Keratinocyte (primary cell): ENCODE results near the gene HOXA7. TPM values are rescaled to one million over a fixed set of nuclear protein-coding genes. Genes with fewer than 3 reads are reported as not detected.

Experiments used
- DNase-seq: peaks from one replicate; pipeline ENCODE4 v3.0.0-alpha.2; 2011; ENCODE audit warnings: low read depth, missing footprints, low spot score
- FAIRE-seq: peaks from 2 replicates; lab custom pipeline; 2011; peaks lifted over from hg19 to GRCh38; lab: Jason Lieb, UNC
- H2AFZ ChIP-seq: 2 replicates; pipeline ENCODE4 v1.6.0; 2012; ENCODE audit warnings: low read length, control low read depth, inconsistent platforms; ENCODE audit not compliant: control insufficient read depth
- H3K27ac ChIP-seq: 2 replicates; pipeline ENCODE4 v1.5.1; 2011; ENCODE audit warnings: low read length; ENCODE audit not compliant: control insufficient read depth, insufficient read depth
- H3K27me3 ChIP-seq: 3 replicates; pipeline ENCODE4 v1.6.0; 2011; ENCODE audit warnings: low read length; ENCODE audit not compliant: control insufficient read depth, insufficient read depth; ENCODE audit errors: extremely low read depth
- H3K36me3 ChIP-seq, 2 experiments: 2 replicates in 1 of 2; 3 replicates in 1 of 2; pipeline ENCODE4 v1.5.1; 2011; ENCODE audit warnings: low read length in 2 of 2, mild to moderate bottlenecking in 1 of 2; ENCODE audit not compliant: control insufficient read depth in 2 of 2, insufficient read depth in 2 of 2; ENCODE audit errors: extremely low read depth in 1 of 2
- H3K4me1 ChIP-seq: 3 replicates; pipeline ENCODE4 v1.5.1; 2011; ENCODE audit warnings: low read length; ENCODE audit not compliant: control insufficient read depth, insufficient read depth; ENCODE audit errors: extremely low read depth
- H3K4me2 ChIP-seq: 3 replicates; pipeline ENCODE4 v1.6.0; 2011; ENCODE audit warnings: low read depth, low read length; ENCODE audit not compliant: control insufficient read depth, insufficient read depth; ENCODE audit errors: extremely low read depth
- H3K4me3 ChIP-seq, 3 experiments: fragments of 200-600 bp in 1 of 3; sonication (generic) in 1 of 3; 2 replicates in 2 of 3; 3 replicates in 1 of 3; pipeline ENCODE4 v1.5.1; 2011 to 2016; ENCODE audit warnings: low read length in 3 of 3, mild to moderate bottlenecking in 3 of 3, control low read depth in 2 of 3, inconsistent platforms in 1 of 3, low read depth in 1 of 3, mixed read lengths in 1 of 3, mixed run types in 1 of 3, moderate library complexity in 1 of 3; ENCODE audit not compliant: control insufficient read depth in 2 of 3, insufficient read depth in 2 of 3; ENCODE audit errors: extremely low read depth in 1 of 3
- H3K79me2 ChIP-seq: 2 replicates; pipeline ENCODE4 v1.6.0; 2012; ENCODE audit warnings: low read length; ENCODE audit not compliant: control insufficient read depth, insufficient read depth
- H3K9ac ChIP-seq: 3 replicates; pipeline ENCODE4 v1.6.0; 2011; ENCODE audit warnings: low read length; ENCODE audit not compliant: control insufficient read depth, insufficient read depth; ENCODE audit errors: extremely low read depth
- H3K9me1 ChIP-seq: 3 replicates; pipeline ENCODE4 v1.6.0; 2011; ENCODE audit warnings: low read length; ENCODE audit not compliant: control insufficient read depth, insufficient read depth; ENCODE audit errors: extremely low read depth
- H3K9me3 ChIP-seq: 2 replicates; pipeline ENCODE4 v1.5.1; 2012; ENCODE audit warnings: low read depth, low read length; ENCODE audit not compliant: control insufficient read depth
- H4K20me1 ChIP-seq: 3 replicates; pipeline ENCODE4 v1.6.0; 2011; ENCODE audit warnings: low read length; ENCODE audit not compliant: control insufficient read depth, insufficient read depth; ENCODE audit errors: extremely low read depth
- CTCF ChIP-seq, 3 experiments: IDR thresholded peaks in 1 of 3; conservative IDR thresholded peaks in 1 of 3; optimal IDR thresholded peaks in 1 of 3; 2 replicates in 2 of 3; 3 replicates in 1 of 3; pipeline versions ENCODE3 to v1.5.1; 2011; ENCODE audit warnings: low read length in 3 of 3, mild to moderate bottlenecking in 3 of 3, moderate library complexity in 2 of 3, control low read depth in 1 of 3, inconsistent platforms in 1 of 3; ENCODE audit not compliant: insufficient read depth in 2 of 3; ENCODE audit errors: extremely low read depth in 1 of 3
- EZH2 ChIP-seq: IDR thresholded peaks from one replicate; pipeline ENCODE4 v1.6.1; 2012; ENCODE audit warnings: inconsistent platforms, mild to moderate bottlenecking, low read length, moderate library complexity
- dilution Hi-C: fragments of 300-500 bp; cut with MboI; formaldehyde crosslinking; loops from one replicate; pipeline ENCODE4 v1.7.0; 2020; ENCODE audit warnings: low sequenced_read_pairs; ENCODE audit not compliant: extremely low pct_ligation_motif_present
- polyA plus RNA-seq, 5 experiments: library from polyadenylated mRNA; depleted of rRNA in 3 of 5; stranded (reverse) in 3 of 5; stranded (forward) in 1 of 5; unstranded in 1 of 5; fragments of >200 nt; gene quantifications; 1 replicate in 1 of 5; 2 replicates in 3 of 5; 3 replicates in 1 of 5; pipeline versions ENCODE4 v1.2.1 to v1.2.3, GENCODE V29; 2011 to 2012; ENCODE audit warnings: missing spikeins in 2 of 5, low read depth in 1 of 5, low replicate concordance in 1 of 5

Gene HOXA7
- polyA plus RNA-seq, 1 donor (not counting 4 experiments of a cell fraction or from before 2014, with no cell fraction given): 8.1 TPM

GRCh38 chr7:27124096-27124901 is 32.2 kb downstream of the HOXA7 start:
- no peaks in the 10 kb centered on the region for H3K9me3 ChIP-seq
- no peak overlapping the region for H3K27ac ChIP-seq

GRCh38 chr7:27123477-27124053 is 32.9 kb downstream of the HOXA7 start:
- no peak overlapping the region for H2AFZ ChIP-seq
- H3K4me3 ChIP-seq: no peak overlapping the region
- TF ChIP-seq EZH2: no peak
- TF ChIP-seq CTCF (optimal IDR thresholded peaks at IDR 0.05 in 1 of 3, IDR thresholded peaks at IDR 0.05 in 1 of 3, conservative IDR thresholded peaks at IDR 0.05 in 1 of 3; ENCODE audit: extremely low read depth in 1 of 3, insufficient read depth in 2 of 3, low read length in 3 of 3): no peak
- DNase-seq: no peak
- H3K4me1 ChIP-seq: no peaks in the 10 kb centered on the region
- H3K27me3 ChIP-seq: no peaks in the 10 kb centered on the region
- H3K27ac ChIP-seq: no peak overlapping the region
- H3K9me3 ChIP-seq: no peaks in the 10 kb centered on the region
- H3K79me2 ChIP-seq: no peaks in the 10 kb centered on the region
- FAIRE-seq: no peak
- peak overlapping the region; percentile 38 for H3K4me2 ChIP-seq
- no peaks in the 10 kb centered on the region for H4K20me1 ChIP-seq
- H3K9me1 ChIP-seq: no peaks in the 10 kb centered on the region
- peak overlapping the region; percentile 42 for H3K9ac ChIP-seq
- dilution Hi-C loops: no loop called here
- peaks cover 0 to 4% of the 10 kb centered on the region in 2 experiments for H3K36me3 ChIP-seq

More at GRCh38 chr7:27124096-27124901, 32.2 kb downstream of the HOXA7 start:
- Histone ChIP-seq H4K20me1 (no peaks in the 10 kb centered on the region), H3K9me1 (no peaks in the 10 kb centered on the region), H3K4me1 (no peaks in the 10 kb centered on the region), H3K4me2 (peak overlapping the region; percentile 38), H3K9ac (no peak overlapping the region), H3K27me3 (no peaks in the 10 kb centered on the region), H3K4me3 (no peak overlapping the region), H2AFZ (no peak overlapping the region), H3K36me3 (peaks cover 0 to 4% of the 10 kb centered on the region in 2 experiments), H3K79me2 (no peaks in the 10 kb centered on the region)
- dilution Hi-C loops: no loop called here
- DNase-seq (no peak), FAIRE-seq (no peak)
- TF ChIP-seq EZH2: no peak
- no peak for TF ChIP-seq CTCF (optimal IDR thresholded peaks at IDR 0.05 in 1 of 3, IDR thresholded peaks at IDR 0.05 in 1 of 3, conservative IDR thresholded peaks at IDR 0.05 in 1 of 3; ENCODE audit: extremely low read depth in 1 of 3, insufficient read depth in 2 of 3, low read length in 3 of 3)
